Stimulated activated CD4-positive, alpha-beta T cell treated with anti-CD3 and anti-CD28 coated beads, Interleukin-1b, Interleukin-23, amount 100 ng/mL, for 24 hours (primary cell): ENCODE measurements around the gene NTN4.
"Not testable (repeated sequence)": the region's sequence is repeated elsewhere in the genome, so short reads cannot be mapped to it uniquely, and the experiment has no call there.

Experiments used
- DNase-seq, 4 experiments: peaks; one replicate each; pipeline ENCODE4 v3.0.0-alpha.2; 2020; ENCODE audit warnings: low read depth in 4 of 4, low spot score in 1 of 4

The NTN4 gene

GRCh38 chr12:95715177-95715576, 75.4 kb downstream of the NTN4 start:
- DNase-seq: no peak

- no peak for DNase-seq
Observed at GRCh38 chr12:95712269-95712668, 78.3 kb downstream of the NTN4 start.

GRCh38 chr12:95710386-95710785, 80.2 kb downstream of the NTN4 start:
- DNase-seq: no peak

GRCh38 chr12:95709152-95709551, 81.4 kb downstream of the NTN4 start:
- no peak for DNase-seq

- DNase-seq: no peak
Observed at GRCh38 chr12:95705143-95705542, 85.4 kb downstream of the NTN4 start.

GRCh38 chr12:95703986-95704385, 86.6 kb downstream of the NTN4 start:
- no peak for DNase-seq

- no peak for DNase-seq
Observed at GRCh38 chr12:95701722-95702418, 88.7 kb downstream of the NTN4 start.

GRCh38 chr12:95701275-95701674, 89.3 kb downstream of the NTN4 start:
- no peak for DNase-seq

- DNase-seq: no peak
Observed at GRCh38 chr12:95700316-95700785, 90.2 kb downstream of the NTN4 start.

- no peak for DNase-seq
Observed at GRCh38 chr12:95699579-95699978, 91.0 kb downstream of the NTN4 start.

GRCh38 chr12:95694136-95694535, 96.4 kb downstream of the NTN4 start:
- no peak for DNase-seq

- DNase-seq: no peak
Observed at GRCh38 chr12:95693689-95694088, 96.9 kb downstream of the NTN4 start.

GRCh38 chr12:95690861-95691635, 99.5 kb downstream of the NTN4 start:
- no peak for DNase-seq

- DNase-seq: no peak
Observed at GRCh38 chr12:95687937-95688336, 102.6 kb downstream of the NTN4 start.

- no peak for DNase-seq
Observed at GRCh38 chr12:95683418-95683817, 107.1 kb downstream of the NTN4 start.

GRCh38 chr12:95681210-95681765, 109.3 kb downstream of the NTN4 start:
- DNase-seq: no peak

- no peak for DNase-seq
Observed at GRCh38 chr12:95678684-95679083, 111.9 kb downstream of the NTN4 start.

- DNase-seq: not testable (repeated sequence)
Observed at GRCh38 chr12:95677782-95678181, 112.8 kb downstream of the NTN4 start.

GRCh38 chr12:95674631-95675030, 115.9 kb downstream of the NTN4 start:
- no peak for DNase-seq

GRCh38 chr12:95674163-95674562, 116.4 kb downstream of the NTN4 start:
- DNase-seq: no peak

- no peak for DNase-seq
Observed at GRCh38 chr12:95673576-95673975, 117.0 kb downstream of the NTN4 start.

GRCh38 chr12:95672166-95672565, 118.4 kb downstream of the NTN4 start:
- DNase-seq: no peak
